Activated CD4-positive, CD25-positive, alpha-beta regulatory T cell treated with anti-CD3 and anti-CD28 coated beads, Interleukin-2, amount 50 U/mL, for 24 hours (primary cell): ENCODE measurements around the gene ZNF22.

Experiments
- ATAC-seq, 2 donors: fragments of 150-1000 bp; cut with Tn5 transposase; one replicate each; pipeline ENCODE4 v1.10.0; 2021; ENCODE audit warnings: mild to moderate bottlenecking in 1 of 2, moderate library complexity in 1 of 2

ZNF22 gene

GRCh38 chr10:45035673-45036072 lies 35.0 kb downstream of the ZNF22 start:
- ATAC-seq, result no peak

- no peak for ATAC-seq
These were observed 40.3 kb downstream of the ZNF22 start for GRCh38 chr10:45040921-45041542.

- ATAC-seq, result no peak
These were observed 43.6 kb downstream of the ZNF22 start for GRCh38 chr10:45044290-45044689.

- ATAC-seq, result no peak
These were observed 50.0 kb downstream of the ZNF22 start for GRCh38 chr10:45050551-45051235.

- ATAC-seq, result no peak
These were observed 52.0 kb downstream of the ZNF22 start for GRCh38 chr10:45052700-45053099.

- ATAC-seq, result no peak
These were observed 52.9 kb downstream of the ZNF22 start for GRCh38 chr10:45053569-45054100.
